Hypothalamus (tissue), 51 donors: ENCODE data around the gene CLCN3.
"Not testable (repeated sequence)": the region's sequence is repeated elsewhere in the genome, so short reads cannot be mapped to it uniquely, and the experiment has no call there.

Experiments used
- DNase-seq, 51 donors: peaks; one replicate each; lab custom pipeline; 2025; lab: John Stamatoyannopoulos, UW

Gene CLCN3

GRCh38 chr4:169619958-169620879 lies at the start of gene CLCN3:
CLCN3 (plus strand) TSS chr4:169620578; CDS start chr4:169635929, 15,351 bp downstream.
- DNase-seq, result peak; percentile 72 to 99 (median 96)

DNA sequence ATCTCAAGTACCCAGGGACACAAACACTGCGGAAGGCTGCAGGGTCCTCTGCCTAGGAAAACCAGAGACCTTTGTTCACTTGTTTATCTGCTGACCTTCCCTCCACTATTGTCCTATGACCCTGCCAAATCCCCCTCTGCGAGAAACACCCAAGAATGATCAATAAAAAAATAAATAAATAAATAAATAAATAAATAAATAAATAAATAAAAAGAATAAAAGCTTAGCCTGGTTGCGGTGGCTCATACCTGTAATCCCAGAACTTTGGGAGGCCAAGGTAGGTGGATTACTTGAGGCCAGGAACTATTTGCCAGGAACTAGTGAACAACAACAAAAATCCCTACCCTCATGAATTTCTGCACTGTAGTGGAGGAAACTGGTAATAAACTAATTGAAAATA lies 49.4 kb upstream of the CLCN3 start:
- DNase-seq, result not testable (repeated sequence)

DNA sequence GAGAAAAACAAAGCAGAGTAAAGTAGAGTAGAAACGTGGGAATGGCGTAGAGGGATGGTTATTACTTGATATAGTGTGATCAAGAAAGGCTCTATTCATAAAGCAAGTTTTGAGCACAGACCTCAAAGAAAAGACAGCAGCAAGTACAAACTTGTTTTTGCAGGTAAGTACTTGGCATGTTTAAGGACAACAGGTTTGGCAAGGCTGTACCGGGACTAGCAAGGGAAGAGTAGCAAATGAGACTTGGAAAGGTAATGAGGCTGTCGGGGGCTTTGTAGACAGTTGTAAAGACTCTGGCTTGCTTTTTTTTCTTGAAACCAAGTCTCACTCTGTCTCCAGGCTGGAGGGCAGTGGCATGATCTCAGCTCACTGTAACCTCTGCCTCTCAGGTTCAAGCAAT lies 48.9 kb upstream of the CLCN3 start:
- DNase-seq, result no peak

DNA sequence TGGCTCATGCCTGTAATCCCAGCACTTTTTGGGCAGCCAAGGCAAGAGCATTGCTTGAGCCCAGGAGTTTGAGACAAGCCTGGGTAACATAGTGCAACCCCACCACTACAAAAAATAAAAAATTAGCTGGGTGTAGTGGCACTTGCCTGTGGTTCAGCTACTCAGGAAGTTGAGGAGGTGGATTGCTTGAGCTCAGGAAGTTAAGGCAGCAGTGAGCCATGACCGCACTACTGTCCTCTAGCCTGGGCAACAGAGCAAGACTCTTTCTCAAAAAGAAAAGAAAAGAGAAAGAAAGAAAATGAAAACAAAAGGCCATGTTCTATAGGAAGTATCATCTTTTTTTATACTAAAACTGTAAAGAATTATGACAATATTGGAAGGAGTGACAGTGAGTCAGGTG lies 46.5 kb upstream of the CLCN3 start:
- DNase-seq, result no peak

DNA sequence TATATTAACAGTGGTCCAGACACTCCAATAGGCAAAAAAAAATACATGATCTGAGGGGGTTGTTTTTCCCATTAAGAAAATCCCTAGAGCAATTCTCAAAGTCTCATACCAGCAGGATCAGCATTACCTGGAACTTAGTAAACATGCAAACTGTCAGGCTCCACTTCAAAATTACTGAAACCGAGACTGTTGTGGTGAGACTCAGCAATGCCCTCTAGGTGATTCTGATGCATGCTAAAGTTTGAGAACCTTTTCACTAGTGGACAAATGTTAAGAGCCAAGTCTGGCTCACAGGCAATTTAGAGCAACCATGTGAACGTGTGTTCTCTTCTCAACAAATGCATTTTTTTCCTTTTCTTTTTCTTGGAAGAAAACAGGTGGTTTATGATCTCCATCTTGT lies 38.2 kb upstream of the CLCN3 start:
- DNase-seq, result no peak

- no peak for DNase-seq
Measured at GRCh38 chr4:169582706-169583105, 37.7 kb upstream of the CLCN3 start.

GRCh38 chr4:169583563-169583962 lies 36.8 kb upstream of the CLCN3 start:
- DNase-seq, result no peak

- no peak for DNase-seq
Measured at GRCh38 chr4:169593050-169593560, 27.3 kb upstream of the CLCN3 start.

GRCh38 chr4:169594560-169595195 lies 25.7 kb upstream of the CLCN3 start:
- no peak for DNase-seq

DNA sequence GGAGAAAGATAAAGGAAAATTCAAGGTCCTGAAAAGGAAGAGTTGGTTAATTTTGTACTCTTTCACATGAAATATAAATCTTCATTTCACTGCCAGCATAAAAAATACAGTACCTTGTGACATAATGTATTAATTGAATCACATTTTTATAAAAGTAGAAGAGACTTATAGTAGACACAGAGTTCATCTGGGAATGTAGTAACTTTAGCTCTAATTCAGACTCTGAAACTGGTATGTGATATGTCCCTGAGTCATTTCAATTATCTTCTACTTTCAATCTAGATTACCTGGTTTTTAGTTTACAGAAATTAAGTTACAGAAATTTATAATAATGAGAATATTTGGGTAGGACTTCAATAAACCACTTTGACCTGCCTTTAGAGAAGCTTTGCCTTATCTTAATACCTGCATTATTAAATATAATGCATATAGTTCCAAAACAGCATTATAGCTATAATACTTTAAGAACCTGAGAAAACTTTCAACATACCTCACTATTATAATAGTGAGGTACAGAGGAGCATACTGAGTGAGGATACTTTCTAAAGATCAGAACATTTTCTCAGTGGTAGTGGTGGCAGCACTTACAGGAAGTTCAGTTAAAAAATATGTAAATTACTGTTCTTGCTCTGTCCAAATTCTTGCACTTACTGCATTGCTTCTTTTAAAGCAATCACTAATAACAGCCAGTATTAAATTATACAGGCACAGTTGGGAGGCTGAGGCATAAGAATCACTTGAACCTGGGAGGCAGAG lies 19.2 kb upstream of the CLCN3 start:
- no peak for DNase-seq

DNA sequence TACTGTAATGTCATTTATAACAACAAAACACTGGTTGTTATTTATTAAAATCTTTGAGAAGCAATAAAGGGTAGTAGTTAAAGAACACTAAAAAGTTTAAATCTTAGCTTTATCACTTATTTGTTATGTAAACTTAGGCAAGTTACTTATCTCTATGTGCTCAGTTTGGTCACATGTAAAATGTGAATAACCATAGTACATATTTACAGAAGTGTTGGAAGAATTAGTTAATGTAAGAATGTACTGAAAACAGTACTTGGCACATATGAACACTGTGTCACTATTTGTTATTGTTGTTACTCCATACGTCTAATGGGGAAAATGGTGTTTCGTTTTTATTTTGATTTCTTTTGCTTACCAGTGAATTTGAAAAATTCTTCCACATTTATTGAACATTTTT lies 17.1 kb upstream of the CLCN3 start:
- DNase-seq, result no peak

- no peak for DNase-seq
Measured at GRCh38 chr4:169604131-169604900, 16.1 kb upstream of the CLCN3 start.

- peak in 1 of 51 donors; percentile 5 for DNase-seq
Measured at GRCh38 chr4:169604903-169605331, 15.5 kb upstream of the CLCN3 start.

GRCh38 chr4:169611157-169611556 lies 9.2 kb upstream of the CLCN3 start:
- DNase-seq, result peak in 1 of 51 donors; percentile 27

- DNase-seq, result peak; percentile 42 to 94 (median 82)
Measured at GRCh38 chr4:169611991-169612870, 8.1 kb upstream of the CLCN3 start, which contains the start of gene NEK1. NEK1 (minus strand) TSS chr4:169612583; CDS start chr4:169602630, 9,953 bp downstream.

DNA sequence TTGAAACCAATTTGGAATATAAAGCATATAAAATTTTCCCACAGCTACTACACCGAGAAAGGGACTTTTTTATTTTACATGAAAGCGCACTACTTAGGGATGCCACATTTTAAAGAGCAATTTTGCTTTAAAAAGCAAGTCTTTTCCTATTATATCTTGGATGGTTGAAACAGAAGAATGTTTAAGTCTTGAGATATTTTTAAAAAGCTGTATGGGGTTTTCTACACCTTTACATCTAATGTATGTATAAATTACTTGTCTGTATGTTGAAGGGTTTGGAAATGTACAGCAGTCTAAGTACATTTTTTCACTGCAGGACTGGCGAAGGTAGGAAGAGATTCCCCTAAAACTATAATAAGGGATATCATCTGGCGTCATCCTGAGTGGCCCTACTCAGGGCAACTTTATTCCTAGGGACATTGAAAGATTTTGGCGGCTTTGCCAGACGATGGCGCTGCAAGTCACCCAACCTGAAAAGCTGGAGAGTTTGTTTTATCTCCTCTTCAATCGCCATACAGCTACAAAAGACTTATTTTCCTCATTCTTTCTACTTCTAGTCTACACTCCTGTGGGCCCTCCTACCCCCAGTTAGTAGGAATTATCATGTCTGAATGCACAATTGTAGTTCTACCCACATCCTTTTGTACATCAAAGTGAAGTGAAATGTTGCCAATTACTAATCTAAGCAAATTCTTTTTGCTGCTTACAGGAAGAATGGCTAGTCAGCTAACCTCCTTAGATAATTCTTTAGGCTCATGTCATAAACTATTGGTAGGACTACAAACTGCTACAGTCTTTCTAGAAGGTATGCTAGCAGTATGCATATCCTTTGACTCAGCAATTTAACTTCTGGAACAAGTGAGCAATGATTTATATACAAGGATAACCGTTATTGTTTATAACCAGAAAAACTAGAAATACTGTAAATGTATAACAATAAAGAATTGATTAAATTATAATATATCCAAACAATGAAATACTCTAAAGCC lies 7.2 kb upstream of the CLCN3 start:
- DNase-seq, result peak in 50 of 51 donors; percentile 2 to 85 (median 52)

DNA sequence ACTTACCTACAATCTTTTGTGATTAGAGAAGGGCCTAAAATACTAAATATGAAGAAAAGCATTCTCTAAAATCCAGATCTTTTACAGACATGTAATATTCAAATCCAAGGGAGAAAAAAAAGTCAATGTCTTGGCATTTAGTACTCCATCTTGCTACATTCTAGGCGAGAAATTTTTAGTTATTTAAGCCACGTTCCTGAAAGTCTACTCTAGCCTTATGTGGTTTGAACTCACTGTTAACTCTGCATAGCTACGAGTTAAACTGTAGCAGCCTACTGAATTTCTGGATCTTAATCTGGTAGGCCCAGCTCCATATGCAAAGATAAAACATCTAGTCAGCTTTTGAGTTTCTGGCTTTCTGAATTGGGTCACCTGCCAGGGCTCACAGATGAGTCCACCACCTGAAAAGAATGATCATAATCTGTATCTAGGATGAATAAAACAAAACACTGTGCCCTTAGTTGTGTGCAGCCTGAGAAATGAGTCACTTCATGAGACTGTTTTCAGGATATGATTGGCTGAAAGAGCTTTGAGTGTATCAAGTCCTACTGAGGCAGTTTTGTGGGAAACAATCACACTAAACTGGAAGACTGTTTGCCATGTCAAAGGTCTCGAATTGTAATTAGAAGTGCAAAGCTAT lies 4.8 kb upstream of the CLCN3 start:
- no peak for DNase-seq
